DND-41 (cell line): Measurements from ENCODE around the gene TAS2R60.
"Not testable (repeated sequence)": the region's sequence is repeated elsewhere in the genome, so short reads cannot be mapped to it uniquely, and the experiment has no call there.

Experiments
- ATAC-seq: fragments of 200-7000 bp; cut with Tn5 transposase; 3 replicates; pipeline ENCODE4 v1.9.1; 2021; ENCODE audit warnings: low read depth; ENCODE audit not compliant: insufficient read depth
- DNase-seq: peaks from one replicate; pipeline ENCODE4 v3.0.0-alpha.2; 2020
- H2AFZ ChIP-seq: 2 replicates; pipeline ENCODE4 v1.6.0; 2012; ENCODE audit warnings: low read depth, low read length
- H3K27ac ChIP-seq: 2 replicates; pipeline ENCODE4 v1.5.1; 2012; ENCODE audit warnings: low read length, inconsistent platforms
- H3K27me3 ChIP-seq: fragments of 200-600 bp; sonication (generic); 2 replicates; pipeline ENCODE4 v1.6.0; 2012; ENCODE audit warnings: low read length, mild to moderate bottlenecking, inconsistent platforms; ENCODE audit not compliant: insufficient read depth, poor library complexity
- H3K36me3 ChIP-seq: 2 replicates; pipeline ENCODE4 v1.5.1; 2012; ENCODE audit warnings: low read length, inconsistent platforms; ENCODE audit not compliant: insufficient read depth
- H3K4me1 ChIP-seq: 2 replicates; pipeline ENCODE4 v1.5.1; 2012; ENCODE audit warnings: mild to moderate bottlenecking, low read length; ENCODE audit not compliant: insufficient read depth
- H3K4me2 ChIP-seq: 2 replicates; pipeline ENCODE4 v1.6.0; 2012; ENCODE audit warnings: mild to moderate bottlenecking, moderate library complexity, low read length, inconsistent platforms; ENCODE audit not compliant: insufficient read depth
- H3K4me3 ChIP-seq, 2 experiments: fragments of 200-600 bp in 1 of 2; shearing (Covaris generic) in 1 of 2; 2 replicates each; pipeline ENCODE4 v1.5.1; 2012 to 2016; ENCODE audit warnings: inconsistent platforms in 2 of 2, low read length in 2 of 2, mild to moderate bottlenecking in 2 of 2, low read depth in 1 of 2, moderate library complexity in 1 of 2
- H3K79me2 ChIP-seq: 2 replicates; pipeline ENCODE4 v1.6.0; 2012; ENCODE audit warnings: low read length, inconsistent platforms; ENCODE audit not compliant: insufficient read depth
- H3K9ac ChIP-seq: 2 replicates; pipeline ENCODE4 v1.6.0; 2012; ENCODE audit warnings: low read depth, mild to moderate bottlenecking, inconsistent platforms, low read length, moderate library complexity
- H3K9me3 ChIP-seq: 2 replicates; pipeline ENCODE4 v1.5.1; 2012; ENCODE audit warnings: low read length, moderate library complexity, mild to moderate bottlenecking, inconsistent platforms; ENCODE audit not compliant: insufficient read depth, severe bottlenecking
- H4K20me1 ChIP-seq: 2 replicates; pipeline ENCODE4 v1.6.0; 2012; ENCODE audit warnings: low read length; ENCODE audit not compliant: insufficient read depth
- EZH2 ChIP-seq: IDR thresholded peaks from 3 replicates; pipeline ENCODE4 v1.6.1; 2012; ENCODE audit warnings: borderline replicate concordance, low read depth, mild to moderate bottlenecking, moderate library complexity, low read length, inconsistent platforms; ENCODE audit not compliant: severe bottlenecking
- TF ChIP-seq, protein P1 (sequence below): IDR thresholded peaks from 2 replicates; pipeline ENCODE4 v1.5.1; 2012; ENCODE audit warnings: borderline replicate concordance, low read length, moderate library complexity, mild to moderate bottlenecking; ENCODE audit not compliant: poor library complexity, severe bottlenecking; ENCODE audit errors: extremely low read depth

Gene TAS2R60

DNA sequence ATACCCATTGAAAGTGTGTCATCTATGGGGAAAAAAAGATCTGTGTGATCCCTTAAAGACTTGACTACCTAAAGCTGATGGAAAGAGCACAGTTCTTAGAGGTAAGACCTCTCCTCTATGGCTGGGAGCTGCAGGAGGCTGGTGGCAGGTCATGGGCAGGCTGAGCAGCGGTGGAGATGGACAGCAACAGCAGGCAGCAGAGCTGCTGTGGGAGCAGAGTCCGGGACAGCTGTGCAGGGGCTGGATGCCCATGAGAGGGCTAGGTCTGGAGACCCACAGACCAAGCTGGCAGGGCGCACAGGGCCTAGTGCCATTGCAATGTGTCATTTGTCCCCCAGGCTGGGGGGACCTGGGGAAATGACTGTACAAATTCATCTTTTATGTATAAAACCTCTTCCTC is 21.2 kb upstream of the TAS2R60 start:
- Histone ChIP-seq H3K4me3 (no peak overlapping the region), H4K20me1 (no peaks in the 10 kb centered on the region), H2AFZ (no peak overlapping the region), H3K9ac (no peak overlapping the region), H3K27ac (no peak overlapping the region), H3K4me1 (no peaks in the 10 kb centered on the region), H3K36me3 (no peaks in the 10 kb centered on the region), H3K79me2 (no peaks in the 10 kb centered on the region), H3K9me3 (no peaks in the 10 kb centered on the region), H3K27me3 (peaks cover 11% of the 10 kb centered on the region), H3K4me2 (no peak overlapping the region)
- TF ChIP-seq, protein P1, sequence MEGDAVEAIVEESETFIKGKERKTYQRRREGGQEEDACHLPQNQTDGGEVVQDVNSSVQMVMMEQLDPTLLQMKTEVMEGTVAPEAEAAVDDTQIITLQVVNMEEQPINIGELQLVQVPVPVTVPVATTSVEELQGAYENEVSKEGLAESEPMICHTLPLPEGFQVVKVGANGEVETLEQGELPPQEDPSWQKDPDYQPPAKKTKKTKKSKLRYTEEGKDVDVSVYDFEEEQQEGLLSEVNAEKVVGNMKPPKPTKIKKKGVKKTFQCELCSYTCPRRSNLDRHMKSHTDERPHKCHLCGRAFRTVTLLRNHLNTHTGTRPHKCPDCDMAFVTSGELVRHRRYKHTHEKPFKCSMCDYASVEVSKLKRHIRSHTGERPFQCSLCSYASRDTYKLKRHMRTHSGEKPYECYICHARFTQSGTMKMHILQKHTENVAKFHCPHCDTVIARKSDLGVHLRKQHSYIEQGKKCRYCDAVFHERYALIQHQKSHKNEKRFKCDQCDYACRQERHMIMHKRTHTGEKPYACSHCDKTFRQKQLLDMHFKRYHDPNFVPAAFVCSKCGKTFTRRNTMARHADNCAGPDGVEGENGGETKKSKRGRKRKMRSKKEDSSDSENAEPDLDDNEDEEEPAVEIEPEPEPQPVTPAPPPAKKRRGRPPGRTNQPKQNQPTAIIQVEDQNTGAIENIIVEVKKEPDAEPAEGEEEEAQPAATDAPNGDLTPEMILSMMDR: no peak
- TF ChIP-seq EZH2: no peak
- DNase-seq: no peak
- no peak for ATAC-seq

DNA sequence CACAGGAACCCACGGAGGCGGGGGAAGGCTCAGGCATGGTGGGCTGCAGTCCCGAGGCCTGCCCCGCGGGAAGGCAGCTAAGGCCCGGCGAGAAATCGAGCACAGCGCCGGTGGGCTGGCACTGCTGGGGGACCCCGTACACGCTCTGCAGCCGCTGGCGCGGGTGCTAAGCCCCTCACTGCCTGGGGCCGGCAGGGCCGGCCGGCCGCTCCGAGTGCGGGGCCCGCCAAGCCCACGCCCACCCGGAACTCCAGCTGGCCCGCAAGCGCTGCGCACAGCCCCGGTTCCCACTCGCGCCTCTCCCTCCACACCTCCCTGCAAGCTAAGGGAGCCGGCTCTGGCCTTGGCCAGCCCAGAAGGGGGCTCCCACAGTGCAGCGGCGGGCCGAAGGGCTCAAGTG is 18.8 kb upstream of the TAS2R60 start:
- not testable (repeated sequence) for H3K27me3 ChIP-seq, H4K20me1 ChIP-seq, H3K4me1 ChIP-seq, DNase-seq, H3K79me2 ChIP-seq, H3K9me3 ChIP-seq, H3K4me2 ChIP-seq, H3K4me3 ChIP-seq, H3K36me3 ChIP-seq, H2AFZ ChIP-seq, H3K27ac ChIP-seq, ATAC-seq, H3K9ac ChIP-seq

DNA sequence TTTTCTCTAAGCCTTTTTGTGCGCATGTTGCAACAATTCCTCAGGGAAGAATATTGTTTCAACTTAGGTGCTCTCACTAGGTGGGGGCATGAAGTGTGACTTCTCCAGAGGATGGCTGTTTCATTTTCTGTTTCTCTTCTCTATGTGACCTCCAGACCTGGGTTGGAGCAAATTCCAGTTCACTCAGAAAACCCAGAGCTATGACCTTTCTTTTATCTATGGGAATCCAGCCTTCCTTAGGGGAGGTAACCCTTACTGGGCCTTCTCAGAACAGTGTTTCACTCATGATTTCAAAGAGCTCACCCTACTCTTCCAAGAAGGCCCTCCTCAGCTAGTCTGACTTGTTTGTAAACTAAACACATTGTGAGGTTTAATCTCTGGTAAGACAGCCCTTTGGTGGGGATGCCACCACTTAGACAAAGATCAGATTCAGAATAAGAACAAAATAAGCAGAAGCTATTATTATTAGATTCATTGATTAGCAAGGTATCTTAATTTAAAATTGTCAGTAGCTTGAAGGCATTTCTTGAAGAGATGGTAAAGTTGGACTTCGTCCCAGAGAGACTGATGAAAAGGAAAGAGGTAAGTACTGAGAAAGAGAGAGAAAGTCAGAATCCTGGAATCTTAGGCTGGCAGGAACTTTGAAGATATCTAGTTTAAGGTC is 16.6 kb upstream of the TAS2R60 start:
- no peak overlapping the region for H3K27ac ChIP-seq
- no peaks in the 10 kb centered on the region for H3K9me3 ChIP-seq
- ATAC-seq: no peak
- H3K4me2 ChIP-seq: no peak overlapping the region
- H3K9ac ChIP-seq: no peak overlapping the region
- no peaks in the 10 kb centered on the region for H4K20me1 ChIP-seq
- TF ChIP-seq, protein P1: no peak
- TF ChIP-seq EZH2: no peak
- H3K27me3 ChIP-seq: peaks cover 3% of the 10 kb centered on the region
- no peaks in the 10 kb centered on the region for H3K79me2 ChIP-seq
- DNase-seq: no peak
- H3K4me1 ChIP-seq: no peaks in the 10 kb centered on the region
- H3K36me3 ChIP-seq: no peaks in the 10 kb centered on the region
- no peak overlapping the region for H2AFZ ChIP-seq
- H3K4me3 ChIP-seq: no peak overlapping the region

DNA sequence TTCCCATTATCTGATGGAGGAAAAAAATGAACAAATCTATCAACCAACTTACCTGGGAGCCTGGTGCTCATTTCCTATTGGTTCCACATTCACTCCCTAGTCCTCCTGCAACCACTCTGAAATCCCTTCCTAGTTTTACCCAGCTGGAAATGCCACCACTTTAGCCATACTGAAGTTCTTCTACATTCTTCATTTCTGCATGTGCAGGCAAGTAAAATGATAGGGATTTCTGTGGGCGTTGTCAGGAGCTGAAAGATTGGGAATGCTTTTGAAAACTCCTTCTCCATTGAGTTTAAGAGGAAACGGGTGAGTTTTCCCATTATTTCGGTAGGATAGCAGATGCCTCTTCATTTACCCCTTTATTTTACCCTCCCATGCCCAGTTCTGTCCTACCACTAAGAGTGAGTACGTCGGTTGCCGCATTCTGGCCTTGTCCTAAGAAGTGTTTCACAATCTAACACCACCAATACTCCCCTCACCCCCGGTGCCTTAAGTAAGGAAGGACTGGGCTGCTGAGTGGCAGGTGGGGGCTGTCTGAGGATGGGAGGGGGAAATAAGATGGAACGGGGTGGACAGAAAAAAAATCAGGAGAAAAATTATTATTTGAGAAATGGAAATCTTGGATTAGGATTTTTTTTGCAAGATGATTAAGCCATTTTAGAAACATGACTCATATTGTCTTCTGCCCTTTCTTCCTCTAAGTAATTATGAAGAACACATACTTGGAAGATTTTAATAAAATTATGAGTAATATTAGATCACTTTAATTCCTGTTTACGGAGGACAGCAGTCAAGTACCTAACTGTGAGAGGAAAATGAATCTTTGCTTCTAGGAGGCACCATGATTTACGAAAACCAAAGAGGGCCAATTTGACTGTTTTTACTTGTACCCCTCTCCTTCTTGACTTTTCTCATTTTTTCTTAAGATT is 13.2 kb upstream of the TAS2R60 start:
- Histone ChIP-seq H3K27me3 (peaks cover 6% of the 10 kb centered on the region), H3K79me2 (no peaks in the 10 kb centered on the region), H4K20me1 (no peaks in the 10 kb centered on the region), H3K4me1 (no peaks in the 10 kb centered on the region), H3K27ac (no peak overlapping the region), H3K36me3 (no peaks in the 10 kb centered on the region), H3K4me2 (no peak overlapping the region), H3K9ac (no peak overlapping the region), H3K9me3 (no peaks in the 10 kb centered on the region), H3K4me3 (no peak overlapping the region), H2AFZ (no peak overlapping the region)
- DNase-seq (no peak), ATAC-seq (no peak)
- TF ChIP-seq, protein P1: no peak
- TF ChIP-seq EZH2: no peak
